ENCODE measurements around the gene CSE1L. TPM values are rescaled to one million over a fixed set of nuclear protein-coding genes. Genes with fewer than 3 reads are reported as not detected.
"Not testable (repeated sequence)": the region's sequence is repeated elsewhere in the genome, so short reads cannot be mapped to it uniquely, and the experiment has no call there.

The CSE1L gene
- total RNA-seq, 1 experiment from 2014 or later = 226 TPM

DNA sequence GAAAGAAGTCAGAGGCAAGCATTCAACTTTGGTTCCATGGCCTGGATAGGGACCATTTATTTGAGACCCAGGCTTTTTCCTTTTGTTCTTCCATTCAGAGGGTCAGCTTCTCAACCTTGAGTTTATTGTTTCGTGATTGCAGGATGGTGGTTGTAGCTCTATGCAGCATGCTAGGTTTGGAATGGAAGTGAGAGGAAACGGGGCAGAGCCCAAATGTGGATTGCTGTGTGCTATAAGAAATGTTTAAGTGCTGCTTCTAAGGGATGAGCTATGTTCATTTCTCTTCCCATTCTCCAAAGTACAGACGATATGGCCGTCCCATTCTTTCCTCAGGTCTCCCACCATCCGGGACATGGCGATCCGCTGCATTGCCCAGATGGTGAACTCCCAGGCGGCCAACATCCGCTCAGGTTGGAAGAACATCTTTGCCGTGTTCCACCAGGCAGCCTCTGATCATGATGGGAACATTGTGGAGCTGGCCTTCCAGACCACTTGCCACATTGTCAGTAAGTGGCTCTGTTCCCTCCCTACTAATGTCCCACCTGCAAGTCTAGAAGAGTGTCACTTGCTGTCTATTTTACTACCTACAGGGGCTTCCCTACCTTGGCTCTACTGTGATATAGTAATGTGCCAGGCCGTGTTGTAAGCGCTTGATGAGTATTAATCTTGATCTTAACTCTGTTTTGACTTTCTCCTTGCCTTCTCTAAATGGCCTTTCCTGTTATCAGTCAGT is 36.0 kb upstream of the CSE1L start:
- H3K36me3 Mint-ChIP-seq (ENCODE audit: insufficient read depth, unreplicated experiment) = peaks cover 55% of the 10 kb centered on the region
- CTCF ChIA-PET = interaction anchor here (0.6 to 1.1 kb wide), 2 partner anchors 27 to 42 kb away, joined by 3 read pairs; no protein-coding TSS in a partner anchor

GRCh38 chr20:49024220-49024619 is 21.9 kb upstream of the CSE1L start:
- TF ChIP-seq, protein P1, sequence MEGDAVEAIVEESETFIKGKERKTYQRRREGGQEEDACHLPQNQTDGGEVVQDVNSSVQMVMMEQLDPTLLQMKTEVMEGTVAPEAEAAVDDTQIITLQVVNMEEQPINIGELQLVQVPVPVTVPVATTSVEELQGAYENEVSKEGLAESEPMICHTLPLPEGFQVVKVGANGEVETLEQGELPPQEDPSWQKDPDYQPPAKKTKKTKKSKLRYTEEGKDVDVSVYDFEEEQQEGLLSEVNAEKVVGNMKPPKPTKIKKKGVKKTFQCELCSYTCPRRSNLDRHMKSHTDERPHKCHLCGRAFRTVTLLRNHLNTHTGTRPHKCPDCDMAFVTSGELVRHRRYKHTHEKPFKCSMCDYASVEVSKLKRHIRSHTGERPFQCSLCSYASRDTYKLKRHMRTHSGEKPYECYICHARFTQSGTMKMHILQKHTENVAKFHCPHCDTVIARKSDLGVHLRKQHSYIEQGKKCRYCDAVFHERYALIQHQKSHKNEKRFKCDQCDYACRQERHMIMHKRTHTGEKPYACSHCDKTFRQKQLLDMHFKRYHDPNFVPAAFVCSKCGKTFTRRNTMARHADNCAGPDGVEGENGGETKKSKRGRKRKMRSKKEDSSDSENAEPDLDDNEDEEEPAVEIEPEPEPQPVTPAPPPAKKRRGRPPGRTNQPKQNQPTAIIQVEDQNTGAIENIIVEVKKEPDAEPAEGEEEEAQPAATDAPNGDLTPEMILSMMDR (IDR thresholded peaks at IDR 0.05; ENCODE audit: unreplicated experiment) = no peak
- CTCF ChIA-PET = no interaction called here
- intact Hi-C loops (cut with micrococcal nuclease; ENCODE audit: unreplicated experiment) = no loop called here
- Mint-ChIP-seq H3K9me3 (ENCODE audit: low read depth, unreplicated experiment) (no peaks in the 10 kb centered on the region), H3K27me3 (ENCODE audit: unreplicated experiment) (no peaks in the 10 kb centered on the region), H3K4me3 (ENCODE audit: low read depth, unreplicated experiment) (no peak overlapping the region), H3K36me3 (ENCODE audit: insufficient read depth, unreplicated experiment) (peaks cover 52% of the 10 kb centered on the region), H3K27ac (ENCODE audit: unreplicated experiment) (no peak overlapping the region), H3K4me1 (ENCODE audit: low read depth, unreplicated experiment) (no peaks in the 10 kb centered on the region)
- no TSS peak for BruUV-seq (replicated peaks)
- DNase-seq = no peak

More for the DNA sequence above, 36.0 kb upstream of the CSE1L start:
- Mint-ChIP-seq H3K27me3 (ENCODE audit: unreplicated experiment) (no peaks in the 10 kb centered on the region), H3K4me1 (ENCODE audit: low read depth, unreplicated experiment) (peaks cover 42% of the 10 kb centered on the region), H3K9me3 (ENCODE audit: low read depth, unreplicated experiment) (no peaks in the 10 kb centered on the region), H3K27ac (ENCODE audit: unreplicated experiment) (peak overlapping the region; percentile 33), H3K4me3 (ENCODE audit: low read depth, unreplicated experiment) (no peak overlapping the region)
- intact Hi-C loops (cut with micrococcal nuclease; ENCODE audit: unreplicated experiment) = loop anchor here (2.0 kb wide), 1 partner anchor 23 kb away; no protein-coding TSS in a partner anchor
- TF ChIP-seq, protein P1 (IDR thresholded peaks at IDR 0.05; ENCODE audit: unreplicated experiment) = no peak
- DNase-seq = no peak
- no TSS peak for BruUV-seq (replicated peaks)

DNA sequence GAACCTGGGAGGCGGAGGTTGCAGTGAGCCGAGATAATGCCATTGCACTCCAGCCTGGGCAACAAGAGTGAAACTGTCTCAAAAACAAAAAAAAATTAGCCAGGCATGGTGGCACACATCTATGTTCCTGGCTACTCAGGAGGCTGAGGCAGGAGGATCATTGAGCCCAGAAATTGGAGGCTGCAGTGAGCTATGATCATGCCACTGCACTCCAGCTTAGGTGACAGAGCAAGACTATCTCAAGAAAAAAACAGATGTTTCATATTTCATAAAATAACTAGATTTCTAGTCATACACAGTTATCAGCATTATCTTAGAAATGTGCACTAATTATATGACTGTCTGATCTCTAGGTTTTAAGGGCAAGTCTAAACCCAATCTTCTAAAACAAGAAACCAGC is 17.9 kb upstream of the CSE1L start:
- H3K4me3 Mint-ChIP-seq (ENCODE audit: low read depth, unreplicated experiment); DNase-seq; intact Hi-C loops (cut with micrococcal nuclease; ENCODE audit: unreplicated experiment); H3K27me3 Mint-ChIP-seq (ENCODE audit: unreplicated experiment); BruUV-seq (replicated peaks); H3K27ac Mint-ChIP-seq (ENCODE audit: unreplicated experiment); H3K4me1 Mint-ChIP-seq (ENCODE audit: low read depth, unreplicated experiment); H3K9me3 Mint-ChIP-seq (ENCODE audit: low read depth, unreplicated experiment): not testable (repeated sequence)
- peaks cover 65% of the 10 kb centered on the region for H3K36me3 Mint-ChIP-seq (ENCODE audit: insufficient read depth, unreplicated experiment)
- CTCF ChIA-PET = interaction anchor here (0.9 kb wide), 1 partner anchor 18 kb away, joined by 3 read pairs; the partner anchor contains the start of gene CSE1L

- Mint-ChIP-seq H3K4me3 (ENCODE audit: low read depth, unreplicated experiment) (no peak overlapping the region), H3K9me3 (ENCODE audit: low read depth, unreplicated experiment) (no peaks in the 10 kb centered on the region), H3K36me3 (ENCODE audit: insufficient read depth, unreplicated experiment) (peaks cover 68% of the 10 kb centered on the region), H3K4me1 (ENCODE audit: low read depth, unreplicated experiment) (no peaks in the 10 kb centered on the region), H3K27ac (ENCODE audit: unreplicated experiment) (no peak overlapping the region), H3K27me3 (ENCODE audit: unreplicated experiment) (no peaks in the 10 kb centered on the region)
- DNase-seq = no peak
- TF ChIP-seq, protein P1 (IDR thresholded peaks at IDR 0.05; ENCODE audit: unreplicated experiment) = no peak
- intact Hi-C loops (cut with micrococcal nuclease; ENCODE audit: unreplicated experiment) = no loop called here
- CTCF ChIA-PET = interaction anchor here (0.6 to 0.9 kb wide), 2 partner anchors 17 to 712 kb away, joined by 3 read pairs; partner anchors contain the start of gene CSE1L
- BruUV-seq (replicated peaks) = no TSS peak
Observed at GRCh38 chr20:49028684-49029083, 17.4 kb upstream of the CSE1L start.

DNA sequence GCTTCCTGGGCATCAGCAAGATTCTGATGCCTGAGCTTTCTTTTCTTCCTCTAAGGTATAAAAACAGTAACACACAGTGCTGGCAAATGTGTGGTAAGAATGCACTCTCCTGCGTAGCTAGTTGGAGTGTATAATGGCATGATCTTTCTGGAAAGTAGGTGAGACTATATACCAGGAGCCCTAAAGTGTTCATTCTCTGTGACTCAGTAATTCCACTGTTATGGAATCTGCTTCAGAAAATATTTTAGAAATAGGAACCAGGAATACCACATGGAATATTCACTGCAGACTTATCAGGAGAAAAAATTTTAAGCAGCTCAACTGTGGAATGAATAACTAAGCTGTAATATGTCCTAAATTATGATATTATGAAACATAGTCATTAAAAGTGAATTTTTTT is 16.9 kb upstream of the CSE1L start:
- Mint-ChIP-seq H3K36me3 (ENCODE audit: insufficient read depth, unreplicated experiment) (peaks cover 68% of the 10 kb centered on the region), H3K4me3 (ENCODE audit: low read depth, unreplicated experiment) (no peak overlapping the region), H3K9me3 (ENCODE audit: low read depth, unreplicated experiment) (no peaks in the 10 kb centered on the region), H3K4me1 (ENCODE audit: low read depth, unreplicated experiment) (no peaks in the 10 kb centered on the region), H3K27ac (ENCODE audit: unreplicated experiment) (no peak overlapping the region), H3K27me3 (ENCODE audit: unreplicated experiment) (no peaks in the 10 kb centered on the region)
- BruUV-seq (replicated peaks) = no TSS peak
- CTCF ChIA-PET = interaction anchor here (0.6 to 0.9 kb wide), 2 partner anchors 17 to 711 kb away, joined by 3 read pairs; partner anchors contain the start of gene CSE1L
- DNase-seq = no peak
- intact Hi-C loops (cut with micrococcal nuclease; ENCODE audit: unreplicated experiment) = no loop called here
- TF ChIP-seq, protein P1 (IDR thresholded peaks at IDR 0.05; ENCODE audit: unreplicated experiment) = no peak

All from Calu3 (cell line).